Small intestine (tissue), 7 donors: ENCODE data around the gene USP48. TPM values are rescaled to one million over a fixed set of nuclear protein-coding genes. Genes with fewer than 3 reads are reported as not detected.

Experiments used
- DNase-seq, 2 donors: peaks; one replicate each; pipeline versions ENCODE4 v3.0.0 to v3.0.0-alpha.2; 2013
- FAIRE-seq: peaks from 2 replicates; lab custom pipeline; 2012; peaks lifted over from hg19 to GRCh38; lab: Jason Lieb, UNC
- H3K27ac ChIP-seq, 3 donors: one replicate each; pipeline ENCODE4 v1.5.1; 2013; ENCODE audit warnings: low read length in 2 of 3, mild to moderate bottlenecking in 2 of 3, control low read depth in 1 of 3, inconsistent platforms in 1 of 3, low read depth in 1 of 3, moderate library complexity in 1 of 3
- H3K27me3 ChIP-seq, 3 donors: one replicate each; pipeline ENCODE4 v1.6.1; 2013; ENCODE audit warnings: low read length in 3 of 3, inconsistent platforms in 1 of 3; ENCODE audit not compliant: control insufficient read depth in 3 of 3, insufficient read depth in 3 of 3
- H3K36me3 ChIP-seq, 3 donors: one replicate each; pipeline ENCODE4 v1.6.1; 2013; ENCODE audit warnings: low read length in 3 of 3, inconsistent platforms in 1 of 3, low read depth in 1 of 3, mild to moderate bottlenecking in 1 of 3, moderate library complexity in 1 of 3; ENCODE audit not compliant: control insufficient read depth in 3 of 3, insufficient read depth in 2 of 3
- H3K4me1 ChIP-seq, 3 donors: one replicate each; pipeline ENCODE4 v1.6.1; 2013; ENCODE audit warnings: low read length in 2 of 3, inconsistent platforms in 1 of 3, low read depth in 1 of 3, mild to moderate bottlenecking in 1 of 3, moderate library complexity in 1 of 3; ENCODE audit not compliant: control insufficient read depth in 3 of 3, insufficient read depth in 2 of 3
- H3K4me3 ChIP-seq, 3 donors: one replicate each; pipeline ENCODE4 v1.5.1; 2013; ENCODE audit warnings: low read length in 3 of 3, control low read depth in 1 of 3, inconsistent platforms in 1 of 3, low read depth in 1 of 3, mild to moderate bottlenecking in 1 of 3, moderate library complexity in 1 of 3
- H3K9me3 ChIP-seq, 2 donors: one replicate each; pipeline ENCODE4 v1.6.1; 2013; ENCODE audit warnings: low read depth in 1 of 2, low read length in 1 of 2; ENCODE audit not compliant: control insufficient read depth in 2 of 2, insufficient read depth in 1 of 2
- WGBS, 3 donors: extraction: QIAGEN DNeasy Blood & Tissue Kit; methylation state at CpG; one replicate each; pipeline ENCODE4 v1.1.7; 2013; 5-methylcytosine and 5-hydroxymethylcytosine counted together
- polyA plus RNA-seq, 4 donors: library from polyadenylated mRNA; stranded (reverse) in 3 of 4; unstranded in 1 of 4; fragments of 200-250 nt in 3 of 4; fragments of 120-200 nt in 1 of 4; gene quantifications; one replicate each; pipeline versions ENCODE4 v1.2.1 to v1.2.3, GENCODE V29; 2013
- donor health status: healthy with polysubstance abuse.
- donor health status: control.
- donor health status: control.
- donor health status: Bipolar disorder and iron deficiency.
- donor health status: healthy.

The USP48 gene
- polyA plus RNA-seq, 4 donors, result 15.1 to 43.1 (median 17.8) TPM

- no peak for FAIRE-seq
Observed at GRCh38 chr1:21649315-21649714, 133.6 kb downstream of the USP48 start.

GRCh38 chr1:21648791-21649190 is 134.2 kb downstream of the USP48 start:
- no peak overlapping the region for H3K27ac ChIP-seq
- no peaks in the 10 kb centered on the region for H3K9me3 ChIP-seq
- 54 to 66% (median 62%) methylated on average over 10 of the region's 10 CpGs for WGBS, 3 donors
- no peak for DNase-seq
- H3K27me3 ChIP-seq, result peaks cover 0 to 4% (median 0%) of the 10 kb centered on the region in 3 donors
- H3K4me1 ChIP-seq, result peaks cover 3 to 34% (median 4%) of the 10 kb centered on the region in 3 donors
- no peaks in the 10 kb centered on the region for H3K36me3 ChIP-seq
- no peak for FAIRE-seq
- no peak overlapping the region for H3K4me3 ChIP-seq

More at GRCh38 chr1:21649315-21649714, 133.6 kb downstream of the USP48 start:
- Histone ChIP-seq H3K4me3 (no peak overlapping the region), H3K4me1 (peaks cover 3 to 34% (median 4%) of the 10 kb centered on the region in 3 donors), H3K36me3 (no peaks in the 10 kb centered on the region), H3K27ac (no peak overlapping the region), H3K9me3 (no peaks in the 10 kb centered on the region), H3K27me3 (peaks cover 0 to 4% (median 0%) of the 10 kb centered on the region in 3 donors)
- no peak for DNase-seq
- 59 to 67% (median 63%) methylated on average over 2 of the region's 2 CpGs for WGBS, 3 donors

GRCh38 chr1:21648352-21648730 is 134.6 kb downstream of the USP48 start:
- Histone ChIP-seq H3K4me1 (peaks cover 3 to 30% (median 4%) of the 10 kb centered on the region in 3 donors), H3K4me3 (no peak overlapping the region), H3K36me3 (no peaks in the 10 kb centered on the region), H3K27ac (no peak overlapping the region), H3K27me3 (peaks cover 0 to 4% (median 0%) of the 10 kb centered on the region in 3 donors), H3K9me3 (no peaks in the 10 kb centered on the region)
- 9 to 38% (median 31%) methylated on average over 4 of the region's 4 CpGs for WGBS, 3 donors
- peak in 1 of 2 donors; percentile 40 for DNase-seq
- no peak for FAIRE-seq

GRCh38 chr1:21647431-21648351 is 135.3 kb downstream of the USP48 start:
- Histone ChIP-seq H3K27ac (no peak overlapping the region), H3K9me3 (no peaks in the 10 kb centered on the region), H3K36me3 (peaks cover 0 to 2% (median 0%) of the 10 kb centered on the region in 3 donors), H3K4me3 (no peak overlapping the region), H3K27me3 (peaks cover 0 to 4% (median 0%) of the 10 kb centered on the region in 3 donors), H3K4me1 (peaks cover 3 to 24% (median 4%) of the 10 kb centered on the region in 3 donors)
- no peak for FAIRE-seq
- peak; percentile 69 to 82 for DNase-seq
- 33 to 34% (median 34%) methylated on average over 19 of the region's 19 CpGs for WGBS, 3 donors

GRCh38 chr1:21645550-21645949 is 137.4 kb downstream of the USP48 start:
- no peak for FAIRE-seq
- Histone ChIP-seq H3K4me1 (peaks cover 0 to 8% (median 0%) of the 10 kb centered on the region in 3 donors), H3K36me3 (peaks cover 0 to 5% (median 0%) of the 10 kb centered on the region in 3 donors), H3K27me3 (no peaks in the 10 kb centered on the region), H3K4me3 (no peak overlapping the region), H3K27ac (no peak overlapping the region), H3K9me3 (no peaks in the 10 kb centered on the region)
- no peak for DNase-seq
- 82 to 83% (median 82%) methylated on average over 5 of the region's 5 CpGs for WGBS, 3 donors

- H3K27ac ChIP-seq, result no peak overlapping the region
Observed at GRCh38 chr1:21644906-21645305, 138.0 kb downstream of the USP48 start.

GRCh38 chr1:21644348-21644747 is 138.6 kb downstream of the USP48 start:
- WGBS, 3 donors, result 66 to 82% (median 79%) methylated on average over 10 of the region's 10 CpGs
- DNase-seq, result no peak
- Histone ChIP-seq H3K27ac (no peak overlapping the region), H3K9me3 (no peaks in the 10 kb centered on the region), H3K4me1 (peaks cover 0 to 8% (median 0%) of the 10 kb centered on the region in 3 donors), H3K4me3 (no peak overlapping the region), H3K27me3 (no peaks in the 10 kb centered on the region), H3K36me3 (peaks cover 0 to 5% (median 0%) of the 10 kb centered on the region in 3 donors)
- FAIRE-seq, result no peak

More at GRCh38 chr1:21644906-21645305, 138.0 kb downstream of the USP48 start:
- FAIRE-seq, result no peak
- no peaks in the 10 kb centered on the region for H3K9me3 ChIP-seq
- H3K4me3 ChIP-seq, result no peak overlapping the region
- no peaks in the 10 kb centered on the region for H3K27me3 ChIP-seq
- H3K4me1 ChIP-seq, result peaks cover 0 to 8% (median 0%) of the 10 kb centered on the region in 3 donors
- WGBS, 3 donors, result 83 to 90% (median 84%) methylated on average over 5 of the region's 5 CpGs
- peaks cover 0 to 5% (median 0%) of the 10 kb centered on the region in 3 donors for H3K36me3 ChIP-seq
- DNase-seq, result no peak

GRCh38 chr1:21643624-21644023 is 139.3 kb downstream of the USP48 start:
- FAIRE-seq, result no peak
- Histone ChIP-seq H3K27ac (no peak overlapping the region), H3K36me3 (peaks cover 0 to 5% (median 0%) of the 10 kb centered on the region in 3 donors), H3K4me1 (peaks cover 0 to 12% (median 0%) of the 10 kb centered on the region in 3 donors), H3K9me3 (no peaks in the 10 kb centered on the region), H3K27me3 (no peaks in the 10 kb centered on the region), H3K4me3 (no peak overlapping the region)
- DNase-seq, result no peak
- WGBS, 3 donors, result 83 to 86% (median 84%) methylated on average over 5 of the region's 5 CpGs
